Liver (tissue), 9 donors: ENCODE data around the gene GTPBP2. TPM values are rescaled to one million over a fixed set of nuclear protein-coding genes. Genes with fewer than 3 reads are reported as not detected.

ENCODE experiments used
- DNase-seq: peaks from one replicate; pipeline ENCODE4 v3.0.0-alpha.2; 2017; ENCODE audit warnings: low spot score
- H3K27ac ChIP-seq, 2 donors: one replicate each; pipeline ENCODE4 v1.7.0; 2013; ENCODE audit warnings: inconsistent platforms in 2 of 2, low read length in 2 of 2, control low read depth in 1 of 2, low read depth in 1 of 2, mild to moderate bottlenecking in 1 of 2
- H3K27me3 ChIP-seq, 4 donors: one replicate each; pipeline versions ENCODE4 v1.6.1 to v1.7.0; 2013; ENCODE audit warnings: low read length in 3 of 4, inconsistent platforms in 1 of 4, mild to moderate bottlenecking in 1 of 4, moderate library complexity in 1 of 4; ENCODE audit not compliant: control insufficient read depth in 4 of 4, insufficient read depth in 4 of 4
- H3K36me3 ChIP-seq, 4 donors: one replicate each; pipeline versions ENCODE4 v1.6.1 to v1.7.0; 2013; ENCODE audit warnings: low read length in 3 of 4, mild to moderate bottlenecking in 3 of 4, low read depth in 1 of 4, moderate library complexity in 1 of 4; ENCODE audit not compliant: control insufficient read depth in 4 of 4, insufficient read depth in 3 of 4
- H3K4me1 ChIP-seq, 4 donors: one replicate each; pipeline versions ENCODE4 v1.6.1 to v1.7.0; 2013; ENCODE audit warnings: low read length in 3 of 4, mild to moderate bottlenecking in 3 of 4, moderate library complexity in 1 of 4; ENCODE audit not compliant: control insufficient read depth in 4 of 4, insufficient read depth in 4 of 4
- H3K4me3 ChIP-seq, 3 donors: one replicate each; pipeline versions ENCODE4 v1.6.1 to v1.7.0; 2013; ENCODE audit warnings: low read length in 3 of 3, control low read depth in 1 of 3, low read depth in 1 of 3, mild to moderate bottlenecking in 1 of 3
- H3K9ac ChIP-seq, 2 donors: one replicate each; pipeline ENCODE4 v1.7.0; 2013; ENCODE audit warnings: low read length in 2 of 2, mild to moderate bottlenecking in 2 of 2, moderate library complexity in 2 of 2, control low read depth in 1 of 2, low read depth in 1 of 2
- H3K9me3 ChIP-seq, 4 donors: one replicate each; pipeline versions ENCODE4 v1.6.1 to v1.7.0; 2013; ENCODE audit warnings: low read length in 3 of 4; ENCODE audit not compliant: control insufficient read depth in 4 of 4
- HNF4A ChIP-seq, 2 donors: conservative IDR thresholded peaks; 2 replicates each; pipeline ENCODE4 v1.6.1; 2016; ENCODE audit warnings: antibody characterized with exemption in 2 of 2, mild to moderate bottlenecking in 2 of 2
- HNF4G ChIP-seq: IDR thresholded peaks from 2 replicates; pipeline ENCODE4 v1.6.1; 2016; ENCODE audit warnings: antibody characterized with exemption
- JUND ChIP-seq, 2 donors: IDR thresholded peaks; 2 replicates each; pipeline ENCODE4 v1.6.1; 2016; ENCODE audit warnings: antibody characterized with exemption in 2 of 2
- MAX ChIP-seq: IDR thresholded peaks from 2 replicates; pipeline ENCODE4 v1.6.1; 2016; ENCODE audit warnings: antibody characterized with exemption
- NR2F2 ChIP-seq: IDR thresholded peaks from 2 replicates; pipeline ENCODE4 v1.6.1; 2016; ENCODE audit warnings: antibody characterized with exemption
- TAF1 ChIP-seq: conservative IDR thresholded peaks from 2 replicates; pipeline ENCODE4 v1.6.1; 2016; ENCODE audit warnings: antibody characterized with exemption, mild to moderate bottlenecking
- YY1 ChIP-seq: IDR thresholded peaks from 2 replicates; pipeline ENCODE4 v1.6.1; 2016; ENCODE audit warnings: antibody characterized with exemption, mild to moderate bottlenecking
- WGBS: extraction: QIAGEN DNeasy Blood & Tissue Kit; methylation state at CpG from one replicate; pipeline ENCODE4 v1.1.7; 2013; 5-methylcytosine and 5-hydroxymethylcytosine counted together
- polyA plus RNA-seq, 2 donors: library from polyadenylated mRNA; stranded (reverse) in 1 of 2; unstranded in 1 of 2; fragments of 200-250 nt in 1 of 2; fragments of >200 nt in 1 of 2; fragmentation: Nextera tagmentation in 1 of 2; extraction: Ambion mirVana in 1 of 2; gene quantifications; one replicate each; pipeline versions ENCODE4 v1.2.1 to v1.2.3, GENCODE V29; 2013 to 2015
- total RNA-seq, 2 donors: library from RNA; depleted of rRNA; stranded (reverse); fragments of >200 nt; gene quantifications; one replicate each; pipeline ENCODE4 v1.2.3, GENCODE V29; 2014
- TF ChIP-seq, protein P1 (sequence below): IDR thresholded peaks from 2 replicates; pipeline ENCODE4 v1.6.1; 2016; ENCODE audit warnings: antibody characterized with exemption, mild to moderate bottlenecking
- donor health status: healthy.
- donor health status: healthy.
- donor health status: healthy.
- donor health status: healthy.
- donor health status: healthy.

Gene GTPBP2
- total and polyA plus RNA-seq, 4 donors, result 7.9 to 69.1 (median 16.1) TPM

- no peak for DNase-seq
- no peak for TF ChIP-seq NR2F2
- TF ChIP-seq, protein P1, sequence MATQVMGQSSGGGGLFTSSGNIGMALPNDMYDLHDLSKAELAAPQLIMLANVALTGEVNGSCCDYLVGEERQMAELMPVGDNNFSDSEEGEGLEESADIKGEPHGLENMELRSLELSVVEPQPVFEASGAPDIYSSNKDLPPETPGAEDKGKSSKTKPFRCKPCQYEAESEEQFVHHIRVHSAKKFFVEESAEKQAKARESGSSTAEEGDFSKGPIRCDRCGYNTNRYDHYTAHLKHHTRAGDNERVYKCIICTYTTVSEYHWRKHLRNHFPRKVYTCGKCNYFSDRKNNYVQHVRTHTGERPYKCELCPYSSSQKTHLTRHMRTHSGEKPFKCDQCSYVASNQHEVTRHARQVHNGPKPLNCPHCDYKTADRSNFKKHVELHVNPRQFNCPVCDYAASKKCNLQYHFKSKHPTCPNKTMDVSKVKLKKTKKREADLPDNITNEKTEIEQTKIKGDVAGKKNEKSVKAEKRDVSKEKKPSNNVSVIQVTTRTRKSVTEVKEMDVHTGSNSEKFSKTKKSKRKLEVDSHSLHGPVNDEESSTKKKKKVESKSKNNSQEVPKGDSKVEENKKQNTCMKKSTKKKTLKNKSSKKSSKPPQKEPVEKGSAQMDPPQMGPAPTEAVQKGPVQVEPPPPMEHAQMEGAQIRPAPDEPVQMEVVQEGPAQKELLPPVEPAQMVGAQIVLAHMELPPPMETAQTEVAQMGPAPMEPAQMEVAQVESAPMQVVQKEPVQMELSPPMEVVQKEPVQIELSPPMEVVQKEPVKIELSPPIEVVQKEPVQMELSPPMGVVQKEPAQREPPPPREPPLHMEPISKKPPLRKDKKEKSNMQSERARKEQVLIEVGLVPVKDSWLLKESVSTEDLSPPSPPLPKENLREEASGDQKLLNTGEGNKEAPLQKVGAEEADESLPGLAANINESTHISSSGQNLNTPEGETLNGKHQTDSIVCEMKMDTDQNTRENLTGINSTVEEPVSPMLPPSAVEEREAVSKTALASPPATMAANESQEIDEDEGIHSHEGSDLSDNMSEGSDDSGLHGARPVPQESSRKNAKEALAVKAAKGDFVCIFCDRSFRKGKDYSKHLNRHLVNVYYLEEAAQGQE, result no peak
- TF ChIP-seq YY1, result no peak
- TF ChIP-seq MAX, result no peak
- no peak for TF ChIP-seq HNF4A (conservative IDR thresholded peaks at IDR 0.05)
- H3K27me3 ChIP-seq, result no peaks in the 10 kb centered on the region
- H3K27ac ChIP-seq, result no peak overlapping the region
- H3K4me1 ChIP-seq, result peaks cover 0 to 23% (median 14%) of the 10 kb centered on the region in 4 donors
- H3K9me3 ChIP-seq, result no peaks in the 10 kb centered on the region
- peaks cover 3 to 47% (median 27%) of the 10 kb centered on the region in 4 donors for H3K36me3 ChIP-seq
- H3K4me3 ChIP-seq, result no peak overlapping the region
- WGBS, result 96% methylated on average over 16 of the region's 16 CpGs
- no peak overlapping the region for H3K9ac ChIP-seq
Observed at GRCh38 chr6:43625393-43625992, 3.6 kb downstream of the GTPBP2 start.

DNA sequence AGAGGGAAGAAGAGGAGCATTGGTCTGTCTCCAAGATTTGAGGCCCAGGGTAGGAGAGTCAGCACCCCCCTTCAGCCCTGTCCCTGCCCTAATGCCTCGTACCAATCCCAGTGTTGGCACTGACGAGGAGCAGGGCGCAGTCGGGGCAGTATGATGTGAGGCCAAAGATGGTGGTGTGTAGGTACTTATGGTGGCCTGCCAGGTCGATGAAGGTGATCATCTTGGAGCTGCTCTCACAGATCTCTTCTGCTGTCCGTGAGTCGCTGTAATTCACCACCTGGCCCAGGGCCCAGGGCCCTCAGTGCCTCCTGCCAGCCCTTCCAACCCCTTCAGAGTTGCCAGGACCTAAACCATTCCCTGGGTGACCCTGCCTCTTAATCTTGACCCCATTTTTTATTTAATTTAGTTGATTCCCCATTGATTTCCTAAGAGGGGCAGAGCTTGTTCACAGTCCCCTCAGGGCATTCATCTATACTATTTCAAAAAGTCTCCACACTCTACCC lies 4.2 kb downstream of the GTPBP2 start:
- peaks cover 3 to 48% (median 29%) of the 10 kb centered on the region in 4 donors for H3K36me3 ChIP-seq
- peaks cover 0 to 22% (median 11%) of the 10 kb centered on the region in 4 donors for H3K4me1 ChIP-seq
- no peak overlapping the region for H3K27ac ChIP-seq
- no peak for DNase-seq
- H3K9me3 ChIP-seq, result no peaks in the 10 kb centered on the region
- H3K27me3 ChIP-seq, result no peaks in the 10 kb centered on the region
- TF ChIP-seq HNF4G, result no peak
- WGBS, result 92% methylated on average over 7 of the region's 7 CpGs
- no peak overlapping the region for H3K9ac ChIP-seq
- H3K4me3 ChIP-seq, result no peak overlapping the region

DNA sequence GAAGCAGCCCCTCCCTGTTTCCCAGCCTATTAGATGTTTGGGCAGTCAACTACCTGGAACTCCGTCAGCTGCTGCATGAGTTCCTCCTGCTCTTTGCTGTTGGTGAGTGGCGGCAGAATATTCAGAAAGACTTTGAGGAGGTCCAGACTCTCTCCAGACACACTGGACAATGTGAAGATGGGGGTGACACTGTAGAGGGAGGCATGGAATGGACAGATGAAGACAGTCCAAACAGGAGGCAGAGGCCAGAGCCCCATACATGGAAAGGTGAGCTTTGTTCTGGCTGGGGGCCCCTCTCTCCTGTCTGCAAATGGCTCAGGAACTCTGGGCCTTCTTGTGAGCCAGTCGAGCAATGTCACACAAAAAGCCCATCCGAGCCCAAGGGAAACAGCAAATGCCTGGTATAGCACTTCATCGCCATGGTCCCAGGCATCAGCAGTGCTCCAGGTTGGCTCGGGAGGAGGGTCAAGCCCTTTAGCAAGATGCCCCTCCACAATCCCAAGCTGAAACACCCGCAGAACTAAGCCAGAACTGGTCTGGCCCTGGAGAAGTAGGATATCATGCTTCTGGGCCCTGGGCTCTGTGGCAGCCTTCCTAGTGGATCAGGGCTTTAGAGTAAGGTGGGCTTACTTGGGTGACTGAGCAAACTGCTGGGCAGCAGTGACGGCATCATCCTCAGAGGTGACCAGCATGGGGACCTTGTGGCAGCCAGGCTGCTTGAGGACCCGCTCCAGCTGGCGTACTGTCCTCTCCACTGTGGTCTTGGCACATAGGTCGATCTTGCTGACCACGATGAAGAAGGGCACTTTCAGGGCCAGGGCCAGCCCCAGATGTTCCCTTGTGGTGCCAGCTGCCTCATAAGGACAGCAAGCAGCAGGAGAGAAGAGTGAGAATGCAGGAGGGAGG lies 4.9 kb downstream of the GTPBP2 start:
- H3K27ac ChIP-seq, result no peak overlapping the region
- no peaks in the 10 kb centered on the region for H3K27me3 ChIP-seq
- peaks cover 0 to 16% (median 9%) of the 10 kb centered on the region in 4 donors for H3K4me1 ChIP-seq
- no peak for TF ChIP-seq HNF4G
- TF ChIP-seq TAF1, result no peak
- TF ChIP-seq, protein P1, result no peak
- no peak for TF ChIP-seq HNF4A (conservative IDR thresholded peaks at IDR 0.05)
- no peak for TF ChIP-seq NR2F2
- no peak for TF ChIP-seq JUND (IDR thresholded peaks at IDR 0.05)
- H3K9ac ChIP-seq, result no peak overlapping the region
- no peak overlapping the region for H3K4me3 ChIP-seq
- 94% methylated on average over 12 of the region's 12 CpGs for WGBS
- DNase-seq, result no peak
- H3K9me3 ChIP-seq, result no peaks in the 10 kb centered on the region
- H3K36me3 ChIP-seq, result peaks cover 3 to 51% (median 31%) of the 10 kb centered on the region in 4 donors
